NCI-H1417 (cell line): ENCODE results near the gene DRD2.
"Not testable (repeated sequence)": the region's sequence is repeated elsewhere in the genome, so short reads cannot be mapped to it uniquely, and the experiment has no call there.

ENCODE experiments used
- DNase-seq, 3 experiments: peaks; one replicate each; lab custom pipeline; 2025; lab: John Stamatoyannopoulos, UW

Gene DRD2

DNA sequence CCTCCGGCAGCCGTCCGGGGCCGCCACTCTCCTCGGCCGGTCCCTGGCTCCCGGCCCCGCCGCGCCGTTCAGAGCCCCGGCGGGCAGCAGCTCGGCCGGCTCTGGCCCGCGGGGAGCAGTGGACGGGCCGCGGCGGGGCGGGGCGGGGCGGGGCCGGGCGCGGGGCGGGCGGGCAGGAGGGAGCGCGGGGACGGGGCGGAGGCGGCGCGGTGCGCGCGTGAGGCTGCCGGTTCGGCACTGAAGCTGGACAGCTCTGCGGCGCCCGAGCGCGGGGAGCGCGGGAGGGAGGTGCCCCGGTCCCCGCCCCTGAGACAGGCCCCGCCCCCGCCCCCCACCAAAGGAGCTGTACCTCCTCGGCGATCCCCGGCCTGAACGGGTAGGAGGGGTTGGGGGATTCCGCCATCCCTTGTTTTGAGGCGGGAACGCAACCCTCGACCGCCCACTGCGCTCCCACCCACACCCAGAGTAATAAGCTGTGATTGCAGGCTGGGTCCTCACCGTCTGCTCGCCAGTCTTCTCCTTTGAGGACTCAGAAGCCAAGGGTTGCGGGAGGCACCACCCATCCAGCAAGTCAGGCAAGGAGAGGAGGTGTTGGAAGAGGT, at the start of gene DRD2:
Gene DRD2, minus strand, starts transcription at position 239 of the 602 bp plus-strand sequence. CDS start 50,747 bp downstream, outside the sequence.
- DNase-seq = peak in 2 of 3 experiments; percentile 61 to 70

DNA sequence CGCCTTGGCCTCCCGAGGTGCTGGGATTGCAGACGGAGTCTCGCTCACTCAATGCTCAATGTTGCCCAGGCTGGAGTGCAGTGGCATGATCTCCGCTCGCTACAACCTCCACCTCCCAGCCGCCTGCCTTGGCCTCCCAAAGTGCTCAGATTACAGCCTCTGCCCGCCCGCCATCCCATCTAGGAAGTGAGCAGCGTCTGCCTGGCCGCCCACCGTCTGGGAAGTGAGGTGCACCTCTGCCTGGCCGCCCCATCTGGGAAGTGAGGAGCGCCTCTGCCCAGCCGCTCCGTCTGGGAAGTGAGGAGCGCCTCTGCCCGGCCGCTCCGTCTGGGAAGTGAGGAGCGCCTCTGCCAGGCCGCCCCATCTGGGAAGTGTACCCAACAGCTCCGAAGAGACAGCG, 48.7 kb upstream of the DRD2 start:
- DNase-seq = not testable (repeated sequence)

DNA sequence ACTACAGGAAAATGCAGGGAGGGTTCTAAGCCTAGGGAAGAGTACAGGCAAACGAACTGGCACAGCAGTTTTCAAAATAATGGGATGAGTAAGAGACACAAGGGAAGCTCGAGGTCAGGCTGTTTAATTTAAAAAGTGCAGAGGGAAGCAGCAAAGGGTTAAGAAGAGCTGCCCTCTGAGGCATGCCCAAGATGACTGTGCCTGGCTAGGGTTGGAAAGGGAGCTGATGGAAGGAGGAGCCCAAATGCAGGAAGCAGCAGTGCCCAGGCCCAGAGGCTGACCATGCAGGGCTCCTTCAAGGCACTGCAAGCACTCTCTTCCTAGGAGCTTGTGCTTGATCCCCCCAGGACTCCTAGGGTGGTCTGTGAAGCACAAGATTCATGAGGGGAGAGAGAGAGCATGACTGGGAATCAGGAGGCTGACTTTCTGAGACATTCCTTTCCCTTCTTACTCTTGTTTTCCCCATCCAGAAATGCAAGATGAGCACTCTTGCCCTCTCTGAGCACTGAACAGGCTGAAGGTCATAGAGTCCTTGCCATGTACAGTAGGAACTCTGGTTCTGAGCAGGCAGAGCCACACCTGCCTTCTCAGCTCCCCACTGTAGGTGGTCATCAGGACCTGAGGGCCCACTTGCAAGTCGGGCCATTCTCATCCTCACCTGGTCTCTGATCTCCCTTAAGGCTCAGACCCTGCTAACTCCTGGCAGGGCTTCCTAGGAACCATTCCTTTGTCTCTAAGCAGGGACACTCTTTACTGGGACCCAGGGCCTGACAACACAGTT, 46.7 kb upstream of the DRD2 start:
- no peak for DNase-seq

DNA sequence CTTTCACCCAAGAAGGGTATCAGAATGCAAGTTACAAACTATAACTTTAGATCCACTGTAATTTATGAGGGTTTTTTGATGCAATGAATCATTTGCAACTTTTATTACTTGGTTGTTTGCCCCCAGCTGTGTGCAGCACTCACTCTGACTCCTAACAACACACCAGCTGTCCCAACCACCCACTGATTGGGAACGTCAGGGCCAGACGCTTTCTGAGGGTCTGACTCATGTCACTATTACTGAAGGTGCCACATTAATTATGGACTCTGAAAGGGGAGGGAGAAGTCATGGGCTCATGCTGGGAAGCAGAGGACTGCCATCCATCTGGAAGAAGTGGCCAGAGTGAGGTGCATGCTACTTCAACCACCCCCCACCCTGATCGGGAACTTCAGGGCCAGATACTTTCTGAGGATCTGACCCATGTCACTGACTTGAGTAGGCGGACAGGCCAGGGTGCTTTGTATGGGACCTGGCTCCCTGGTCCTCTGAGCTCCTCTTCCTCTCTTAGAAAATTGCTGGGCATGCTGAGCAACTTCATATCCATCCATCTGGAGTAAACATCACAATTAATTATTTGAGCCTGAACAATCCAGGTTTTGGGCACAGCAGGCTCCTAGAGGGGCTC, 44.9 kb upstream of the DRD2 start:
- DNase-seq = peak in 2 of 3 experiments; percentile 76 to 90

DNA sequence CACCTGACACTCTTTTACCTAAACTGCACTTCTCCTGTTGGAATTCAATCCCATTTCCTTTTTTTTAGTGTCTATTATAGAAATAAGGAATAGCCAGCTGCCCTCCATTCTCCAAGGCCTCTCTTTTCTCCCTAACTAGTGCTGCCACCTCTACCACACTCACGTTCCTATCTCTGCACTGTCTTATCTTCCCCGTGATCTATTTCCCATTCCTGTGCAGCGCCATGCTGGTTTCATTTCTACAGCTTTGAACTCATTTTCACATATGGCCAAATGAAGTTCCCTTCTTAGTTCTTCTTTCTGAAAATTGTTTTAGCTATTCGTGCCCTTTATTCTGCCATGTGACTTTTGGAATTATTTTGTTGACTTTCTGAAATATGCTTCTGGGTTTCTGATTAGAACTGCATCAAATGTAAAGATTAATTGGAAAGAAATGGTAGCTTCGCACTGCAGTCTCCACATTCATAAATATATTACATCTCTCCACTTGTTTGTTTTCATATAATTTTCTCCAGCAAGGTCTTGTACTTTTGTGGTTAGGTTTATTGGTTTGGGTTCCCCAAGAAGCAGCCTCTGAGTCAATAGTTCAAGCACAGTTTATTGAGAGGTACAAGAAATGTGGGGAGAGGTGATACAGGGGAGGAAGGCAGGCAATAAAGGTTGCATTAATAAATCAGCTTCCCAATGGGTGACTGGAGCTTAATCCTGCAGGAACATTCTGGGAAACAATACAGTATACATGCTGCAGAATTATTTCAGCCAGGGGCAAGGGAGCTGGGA, 43.7 kb upstream of the DRD2 start:
- DNase-seq = no peak

DNA sequence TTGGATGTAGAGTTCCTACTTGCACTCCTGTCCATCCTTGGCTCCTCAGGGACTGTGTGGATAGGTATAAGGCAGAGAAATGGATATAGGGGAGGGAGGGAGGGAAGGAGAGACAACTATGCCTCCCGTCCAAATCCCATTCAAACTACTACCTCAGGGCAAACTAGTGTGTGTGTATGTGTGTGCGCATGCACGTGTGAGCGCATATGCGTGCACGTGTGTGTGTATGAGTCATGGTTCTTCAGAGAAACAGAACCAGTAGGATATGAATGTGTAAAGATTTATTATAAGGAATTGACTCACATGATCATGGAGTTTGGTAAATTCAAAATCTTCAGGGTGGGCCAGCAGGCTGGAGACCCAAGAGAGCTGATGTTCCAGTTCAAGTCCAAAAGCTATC, 42.2 kb upstream of the DRD2 start:
- DNase-seq = no peak

DNA sequence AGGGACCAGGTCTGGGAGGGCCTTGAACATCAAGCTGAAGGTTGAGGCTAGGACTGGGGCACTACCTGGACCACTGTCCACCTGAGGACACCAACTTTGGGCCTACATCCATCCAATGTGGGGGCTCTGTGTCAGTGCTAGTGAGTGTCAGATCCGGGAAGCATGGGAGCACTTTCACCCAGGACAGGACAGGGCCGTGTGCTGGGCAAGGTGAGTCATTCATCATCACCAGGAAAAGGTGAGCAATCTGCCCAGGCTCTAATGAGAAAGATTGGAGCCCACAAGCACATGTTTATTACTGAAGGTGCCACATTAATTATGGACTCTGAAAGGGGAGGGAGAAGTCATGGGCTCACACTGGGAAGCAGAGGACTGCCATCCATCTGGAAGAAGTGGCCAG, 39.7 kb upstream of the DRD2 start:
- DNase-seq = peak in 1 of 3 experiments; percentile 23

DNA sequence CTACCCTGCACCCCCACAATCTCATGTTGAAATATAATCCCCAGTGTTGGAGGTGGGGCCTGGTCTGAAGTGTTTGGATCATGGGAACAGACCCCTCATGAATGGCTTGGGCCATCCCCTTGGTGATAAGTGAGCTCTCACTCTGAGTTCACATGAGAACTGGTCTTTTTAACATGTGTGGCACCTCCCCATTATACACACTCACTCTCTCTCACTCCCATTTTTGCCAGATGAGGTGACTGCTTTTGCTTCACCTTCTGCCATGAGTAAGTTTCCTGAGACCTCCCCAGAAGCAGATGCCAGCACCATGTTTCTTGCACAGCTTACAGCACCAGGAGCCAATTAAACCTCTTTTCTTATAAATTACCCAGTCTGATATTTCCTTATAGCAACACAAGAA, 32.1 kb upstream of the DRD2 start:
- DNase-seq = no peak

DNA sequence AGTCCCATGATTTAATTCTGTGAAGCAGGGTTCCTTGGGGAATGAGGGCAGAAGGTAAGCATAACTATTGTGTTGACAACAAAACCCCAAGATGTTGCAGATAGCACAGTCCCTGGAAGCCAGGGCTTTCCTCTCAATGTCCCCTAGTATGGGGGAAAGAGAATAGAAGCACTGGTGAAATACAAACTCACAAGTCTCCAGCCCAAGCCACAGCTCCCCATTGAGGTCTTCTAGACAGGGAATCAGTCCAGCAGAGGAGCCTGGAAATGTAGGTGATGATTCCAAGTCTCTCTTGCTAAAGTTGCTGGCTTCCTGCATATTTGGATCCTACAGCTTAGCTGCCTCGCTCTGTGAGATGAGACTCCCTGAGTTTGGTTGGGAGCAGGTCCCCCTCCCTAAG, 31.7 kb upstream of the DRD2 start:
- no peak for DNase-seq

DNA sequence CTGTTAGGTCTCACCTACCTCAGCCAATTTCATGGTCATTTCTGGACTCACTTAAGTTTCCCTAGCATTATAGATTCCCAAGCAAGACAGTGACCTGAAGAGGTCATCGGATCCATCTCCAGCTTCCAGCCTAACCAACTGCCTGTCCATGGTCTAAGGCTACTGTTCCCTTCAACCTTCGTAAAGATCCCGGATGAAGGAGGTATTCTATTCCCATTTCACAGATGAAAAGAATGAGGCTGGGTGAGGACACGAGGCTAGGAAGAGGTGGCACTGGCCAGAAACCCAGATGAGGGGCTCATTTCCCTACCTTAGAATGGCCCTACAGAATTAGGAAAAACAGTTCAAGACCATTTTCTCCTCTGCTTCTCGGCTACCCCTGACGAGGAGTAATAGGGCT, 31.3 kb upstream of the DRD2 start:
- no peak for DNase-seq

DNA sequence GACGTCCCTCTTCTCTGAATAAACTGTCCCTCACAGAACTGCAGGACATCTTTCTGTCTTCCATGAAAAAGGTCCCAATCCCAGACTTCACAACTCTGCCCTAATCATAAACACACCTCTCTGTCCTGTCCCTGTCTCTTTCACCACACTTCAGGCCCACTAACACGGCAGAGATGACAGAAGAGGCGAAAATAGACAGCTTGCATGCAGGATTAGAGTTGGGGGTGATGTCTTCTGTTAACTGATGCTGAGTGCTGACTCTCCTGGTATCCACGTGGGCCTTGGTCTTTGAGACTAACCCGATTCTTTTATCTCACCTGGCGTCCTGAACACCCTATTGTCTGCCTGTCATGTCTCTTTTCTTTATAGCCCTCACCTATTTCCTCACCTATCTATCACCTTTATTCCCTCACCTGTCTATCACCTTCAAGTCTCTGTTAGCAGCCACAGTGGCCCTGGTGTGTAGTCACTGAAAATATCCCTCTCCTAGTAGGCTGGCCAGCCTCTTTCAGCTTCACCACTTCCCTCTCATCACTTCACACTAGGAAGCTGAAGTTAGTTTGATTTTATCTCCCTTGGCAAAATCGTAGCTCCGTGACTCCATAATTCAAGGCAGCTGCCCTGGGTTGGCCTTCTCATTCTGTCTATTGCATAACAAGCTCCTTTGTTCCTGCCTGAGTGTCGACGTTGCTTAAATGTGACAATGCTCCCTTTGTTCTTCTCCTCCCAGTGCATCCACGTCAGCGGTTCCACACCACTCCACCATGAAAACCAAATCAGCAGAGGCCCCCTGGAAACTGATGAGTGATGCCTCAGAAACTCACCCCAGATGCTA, 30.6 kb upstream of the DRD2 start:
- DNase-seq = peak in 2 of 3 experiments; percentile 59 to 77

DNA sequence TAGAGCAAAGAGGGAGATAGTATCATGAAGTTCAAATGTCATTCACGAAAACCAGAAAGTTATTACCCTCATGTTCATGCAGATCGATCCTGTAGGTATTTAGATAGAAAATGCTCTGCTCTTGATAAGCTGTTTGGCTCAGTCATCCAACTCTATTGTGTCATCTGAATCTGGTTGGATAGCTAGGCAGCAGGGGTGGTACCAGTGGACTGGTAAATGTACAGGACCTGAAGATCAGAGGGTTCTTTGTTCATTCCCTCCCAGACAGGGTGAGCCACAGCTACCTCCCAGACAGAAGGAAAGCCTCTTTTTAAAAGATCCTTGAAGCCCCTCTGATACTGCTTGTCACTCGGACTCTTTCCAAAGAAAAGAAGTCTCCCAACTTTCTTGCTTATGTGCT, 29.8 kb upstream of the DRD2 start:
- no peak for DNase-seq

DNA sequence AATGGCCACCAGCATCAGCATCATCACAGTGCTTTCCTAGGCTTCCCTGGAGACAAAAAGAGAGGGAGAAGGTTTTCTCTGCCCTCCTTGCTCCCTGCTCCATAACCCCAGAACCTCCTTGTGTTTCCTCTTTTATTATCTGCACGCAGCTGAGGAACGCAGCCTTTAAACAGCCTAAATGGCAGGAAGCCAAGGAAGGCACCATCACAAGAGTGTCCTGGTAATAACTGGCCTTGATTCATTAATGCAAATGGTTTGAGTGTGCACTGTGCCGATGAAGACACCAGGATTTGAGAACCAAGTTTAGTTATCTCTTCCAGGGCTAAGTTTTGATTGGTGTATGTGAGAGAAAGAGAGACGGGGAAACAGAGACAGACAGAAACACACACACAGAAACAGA, 29.4 kb upstream of the DRD2 start:
- peak in 1 of 3 experiments; percentile 41 for DNase-seq

DNA sequence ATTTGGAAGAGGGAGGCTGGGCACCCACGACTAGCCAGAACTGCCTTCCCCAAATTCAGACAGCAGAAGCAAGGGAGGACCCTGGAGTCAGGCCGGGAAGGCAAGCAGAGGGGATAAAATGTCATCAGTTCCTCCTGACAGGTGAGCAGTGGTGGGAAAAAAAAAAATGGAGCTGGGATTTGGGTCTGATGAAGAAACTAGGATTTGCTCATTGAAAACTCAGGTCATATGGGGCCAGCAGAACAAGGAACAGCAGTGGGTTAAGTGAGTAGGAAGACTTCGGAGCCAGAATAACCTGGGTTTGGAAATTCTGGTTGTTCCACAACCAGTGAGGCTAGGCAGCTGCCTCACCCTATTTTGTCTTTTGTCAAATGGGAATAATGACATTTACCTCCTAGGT, 28.9 kb upstream of the DRD2 start:
- DNase-seq = no peak

DNA sequence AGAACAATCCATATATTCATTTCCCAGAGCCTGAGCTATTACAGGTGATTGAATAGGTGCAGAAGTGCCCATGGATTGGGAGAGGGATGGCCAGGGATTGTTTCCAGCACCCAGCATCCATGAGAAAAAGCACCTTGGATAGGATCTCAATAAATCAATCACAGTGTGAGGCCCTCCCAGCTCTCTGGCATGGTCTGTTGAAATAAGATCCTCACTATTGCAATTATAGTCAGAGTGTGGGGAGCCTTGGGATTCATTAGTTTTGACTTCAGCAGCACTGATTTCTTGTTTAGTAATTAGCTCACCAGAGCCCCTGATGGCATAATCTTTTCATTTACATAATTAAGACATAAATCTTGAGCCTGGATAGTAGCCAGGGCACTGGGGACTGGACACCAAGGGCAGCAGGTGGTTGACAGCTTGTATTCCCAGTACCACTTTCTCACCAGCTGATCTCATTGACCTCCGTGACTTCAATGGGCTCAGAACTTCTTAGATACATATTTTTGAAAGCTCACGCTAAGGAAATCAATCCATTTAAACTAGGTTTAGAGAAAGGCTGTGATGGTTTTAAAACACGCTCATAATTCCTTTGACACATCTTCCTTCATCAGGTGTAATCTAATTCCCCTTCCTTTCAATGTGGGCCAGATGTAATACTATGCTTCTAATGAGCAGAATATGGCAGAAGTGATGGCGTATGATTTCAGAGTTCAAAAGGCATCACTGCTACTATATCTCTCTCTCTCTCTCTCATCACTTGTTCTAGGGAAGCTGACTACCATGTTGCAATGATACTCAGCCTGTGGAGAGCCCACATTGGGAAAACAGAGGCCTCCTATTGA, 22.1 kb upstream of the DRD2 start:
- peak in 2 of 3 experiments; percentile 52 to 88 for DNase-seq

DNA sequence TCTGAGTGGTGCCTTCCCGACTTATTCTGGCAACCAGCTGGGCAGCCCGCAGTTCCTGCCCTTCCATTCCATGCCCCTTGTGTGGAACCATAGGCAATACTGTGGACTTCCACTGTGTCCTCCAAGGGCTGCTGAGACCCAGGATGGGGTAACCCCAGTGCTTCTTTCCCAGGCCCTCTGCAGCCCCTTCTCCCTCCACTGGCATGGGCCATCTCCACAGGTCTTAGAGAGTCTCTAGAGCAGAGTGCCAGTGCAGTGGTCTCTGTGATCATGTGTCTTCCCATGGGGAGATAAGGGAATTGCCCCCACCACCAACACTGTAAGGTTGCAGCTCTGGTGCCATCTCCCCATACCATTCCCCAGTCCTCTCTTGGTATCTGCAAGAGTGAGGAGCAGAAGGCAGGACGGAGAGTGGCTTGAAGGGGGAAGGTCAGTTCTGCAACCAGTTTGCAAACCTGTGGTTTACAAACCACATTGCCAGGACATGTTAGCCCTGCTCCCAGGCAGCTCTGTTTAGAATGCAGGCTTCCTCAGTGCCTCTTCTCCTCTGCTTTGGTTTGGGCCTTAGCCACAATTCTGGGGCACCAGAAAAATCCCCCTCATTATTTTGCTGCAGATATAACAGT, 20.9 kb upstream of the DRD2 start:
- no peak for DNase-seq

DNA sequence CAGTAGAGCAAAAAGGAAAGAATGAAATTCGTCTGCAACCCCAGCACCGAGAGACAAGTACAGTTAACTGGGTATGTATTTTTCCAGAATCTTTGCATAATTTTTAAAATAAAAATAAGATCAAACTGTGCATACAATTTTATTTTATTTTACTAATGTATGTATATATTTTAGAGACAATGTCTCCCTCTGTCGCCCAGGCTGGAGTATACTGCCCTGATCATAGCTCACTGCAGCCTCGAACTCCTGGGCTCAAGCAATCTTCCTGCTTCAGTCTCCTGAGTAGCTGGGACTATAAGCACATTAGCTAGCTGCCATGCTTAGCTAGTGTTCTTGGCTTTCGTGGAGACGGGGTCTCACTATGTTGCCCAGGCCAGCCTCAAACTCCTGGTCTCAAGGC, 18.8 kb upstream of the DRD2 start:
- no peak for DNase-seq

DNA sequence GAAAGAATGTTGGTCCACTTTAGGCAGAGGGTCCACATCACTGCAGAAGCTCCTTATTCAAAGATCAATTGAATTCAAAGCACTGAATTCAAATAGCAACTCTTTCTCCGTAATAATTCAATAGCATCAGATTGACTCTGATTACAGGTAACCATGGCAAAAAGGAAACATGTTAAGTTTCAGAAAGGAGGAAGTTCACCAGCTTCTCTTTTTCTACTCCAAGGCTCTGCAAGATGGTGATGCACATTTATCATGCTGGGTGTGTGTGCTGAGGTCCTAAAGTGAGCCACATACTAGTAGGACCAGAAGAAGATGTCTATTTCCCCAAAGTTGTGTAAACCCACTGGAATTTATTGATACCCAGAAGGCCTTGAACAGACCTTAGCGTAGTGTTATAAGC, 18.0 kb upstream of the DRD2 start:
- DNase-seq = no peak

DNA sequence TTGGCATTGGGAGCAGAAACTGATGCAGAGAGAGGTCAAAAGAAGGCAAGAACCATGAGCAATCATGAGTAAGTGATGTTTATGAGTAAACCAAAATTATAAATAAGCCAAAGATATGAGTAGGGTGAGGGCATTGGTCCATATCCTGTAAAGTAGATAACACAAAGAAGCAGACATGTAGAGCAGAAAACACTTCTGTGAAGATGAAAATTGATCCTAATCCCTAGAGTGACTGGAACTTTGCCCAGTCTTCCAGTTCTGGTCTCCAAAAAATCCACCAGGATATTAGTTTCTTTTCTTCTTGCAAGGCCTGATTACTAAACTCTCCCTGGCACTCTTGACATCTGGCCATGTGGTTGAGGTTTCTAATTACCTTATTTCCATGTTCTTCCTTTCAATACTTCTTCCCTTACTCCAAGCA, 13.7 kb upstream of the DRD2 start:
- DNase-seq = no peak

DNA sequence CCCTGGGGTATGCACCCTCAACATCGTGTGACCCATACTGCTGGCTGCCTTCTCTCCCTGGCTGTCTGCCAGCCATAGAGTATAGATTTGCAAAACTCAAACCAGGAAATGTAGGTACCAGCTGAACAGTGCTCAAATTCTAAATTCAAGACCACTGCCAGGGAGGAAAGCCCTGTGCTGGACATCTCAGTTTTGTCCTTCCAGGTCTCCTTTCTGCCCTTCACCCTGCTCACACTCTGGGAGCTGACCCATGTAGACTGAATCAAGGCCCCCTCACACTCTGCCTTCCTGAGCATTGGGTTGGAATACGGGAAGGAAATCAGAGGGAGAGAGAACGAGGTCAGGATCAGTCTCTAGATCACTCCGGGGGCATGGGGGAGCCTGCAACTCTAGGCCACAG, 12.4 kb upstream of the DRD2 start:
- DNase-seq = no peak
